Measurements from ENCODE around the gene RARB. TPM values are rescaled to one million over a fixed set of nuclear protein-coding genes. Genes with fewer than 3 reads are reported as not detected.
A peak's percentile ranks its signal among the peaks of the same experiment; 100 is the strongest.

The RARB gene
- total and polyA plus RNA-seq, 9 of the 15 experiments (the other 6 are each of a cell fraction or from before 2014, with no cell fraction given): 0.15 to 1.3 (median 0.27) TPM

- TF ChIP-seq, protein P1, sequence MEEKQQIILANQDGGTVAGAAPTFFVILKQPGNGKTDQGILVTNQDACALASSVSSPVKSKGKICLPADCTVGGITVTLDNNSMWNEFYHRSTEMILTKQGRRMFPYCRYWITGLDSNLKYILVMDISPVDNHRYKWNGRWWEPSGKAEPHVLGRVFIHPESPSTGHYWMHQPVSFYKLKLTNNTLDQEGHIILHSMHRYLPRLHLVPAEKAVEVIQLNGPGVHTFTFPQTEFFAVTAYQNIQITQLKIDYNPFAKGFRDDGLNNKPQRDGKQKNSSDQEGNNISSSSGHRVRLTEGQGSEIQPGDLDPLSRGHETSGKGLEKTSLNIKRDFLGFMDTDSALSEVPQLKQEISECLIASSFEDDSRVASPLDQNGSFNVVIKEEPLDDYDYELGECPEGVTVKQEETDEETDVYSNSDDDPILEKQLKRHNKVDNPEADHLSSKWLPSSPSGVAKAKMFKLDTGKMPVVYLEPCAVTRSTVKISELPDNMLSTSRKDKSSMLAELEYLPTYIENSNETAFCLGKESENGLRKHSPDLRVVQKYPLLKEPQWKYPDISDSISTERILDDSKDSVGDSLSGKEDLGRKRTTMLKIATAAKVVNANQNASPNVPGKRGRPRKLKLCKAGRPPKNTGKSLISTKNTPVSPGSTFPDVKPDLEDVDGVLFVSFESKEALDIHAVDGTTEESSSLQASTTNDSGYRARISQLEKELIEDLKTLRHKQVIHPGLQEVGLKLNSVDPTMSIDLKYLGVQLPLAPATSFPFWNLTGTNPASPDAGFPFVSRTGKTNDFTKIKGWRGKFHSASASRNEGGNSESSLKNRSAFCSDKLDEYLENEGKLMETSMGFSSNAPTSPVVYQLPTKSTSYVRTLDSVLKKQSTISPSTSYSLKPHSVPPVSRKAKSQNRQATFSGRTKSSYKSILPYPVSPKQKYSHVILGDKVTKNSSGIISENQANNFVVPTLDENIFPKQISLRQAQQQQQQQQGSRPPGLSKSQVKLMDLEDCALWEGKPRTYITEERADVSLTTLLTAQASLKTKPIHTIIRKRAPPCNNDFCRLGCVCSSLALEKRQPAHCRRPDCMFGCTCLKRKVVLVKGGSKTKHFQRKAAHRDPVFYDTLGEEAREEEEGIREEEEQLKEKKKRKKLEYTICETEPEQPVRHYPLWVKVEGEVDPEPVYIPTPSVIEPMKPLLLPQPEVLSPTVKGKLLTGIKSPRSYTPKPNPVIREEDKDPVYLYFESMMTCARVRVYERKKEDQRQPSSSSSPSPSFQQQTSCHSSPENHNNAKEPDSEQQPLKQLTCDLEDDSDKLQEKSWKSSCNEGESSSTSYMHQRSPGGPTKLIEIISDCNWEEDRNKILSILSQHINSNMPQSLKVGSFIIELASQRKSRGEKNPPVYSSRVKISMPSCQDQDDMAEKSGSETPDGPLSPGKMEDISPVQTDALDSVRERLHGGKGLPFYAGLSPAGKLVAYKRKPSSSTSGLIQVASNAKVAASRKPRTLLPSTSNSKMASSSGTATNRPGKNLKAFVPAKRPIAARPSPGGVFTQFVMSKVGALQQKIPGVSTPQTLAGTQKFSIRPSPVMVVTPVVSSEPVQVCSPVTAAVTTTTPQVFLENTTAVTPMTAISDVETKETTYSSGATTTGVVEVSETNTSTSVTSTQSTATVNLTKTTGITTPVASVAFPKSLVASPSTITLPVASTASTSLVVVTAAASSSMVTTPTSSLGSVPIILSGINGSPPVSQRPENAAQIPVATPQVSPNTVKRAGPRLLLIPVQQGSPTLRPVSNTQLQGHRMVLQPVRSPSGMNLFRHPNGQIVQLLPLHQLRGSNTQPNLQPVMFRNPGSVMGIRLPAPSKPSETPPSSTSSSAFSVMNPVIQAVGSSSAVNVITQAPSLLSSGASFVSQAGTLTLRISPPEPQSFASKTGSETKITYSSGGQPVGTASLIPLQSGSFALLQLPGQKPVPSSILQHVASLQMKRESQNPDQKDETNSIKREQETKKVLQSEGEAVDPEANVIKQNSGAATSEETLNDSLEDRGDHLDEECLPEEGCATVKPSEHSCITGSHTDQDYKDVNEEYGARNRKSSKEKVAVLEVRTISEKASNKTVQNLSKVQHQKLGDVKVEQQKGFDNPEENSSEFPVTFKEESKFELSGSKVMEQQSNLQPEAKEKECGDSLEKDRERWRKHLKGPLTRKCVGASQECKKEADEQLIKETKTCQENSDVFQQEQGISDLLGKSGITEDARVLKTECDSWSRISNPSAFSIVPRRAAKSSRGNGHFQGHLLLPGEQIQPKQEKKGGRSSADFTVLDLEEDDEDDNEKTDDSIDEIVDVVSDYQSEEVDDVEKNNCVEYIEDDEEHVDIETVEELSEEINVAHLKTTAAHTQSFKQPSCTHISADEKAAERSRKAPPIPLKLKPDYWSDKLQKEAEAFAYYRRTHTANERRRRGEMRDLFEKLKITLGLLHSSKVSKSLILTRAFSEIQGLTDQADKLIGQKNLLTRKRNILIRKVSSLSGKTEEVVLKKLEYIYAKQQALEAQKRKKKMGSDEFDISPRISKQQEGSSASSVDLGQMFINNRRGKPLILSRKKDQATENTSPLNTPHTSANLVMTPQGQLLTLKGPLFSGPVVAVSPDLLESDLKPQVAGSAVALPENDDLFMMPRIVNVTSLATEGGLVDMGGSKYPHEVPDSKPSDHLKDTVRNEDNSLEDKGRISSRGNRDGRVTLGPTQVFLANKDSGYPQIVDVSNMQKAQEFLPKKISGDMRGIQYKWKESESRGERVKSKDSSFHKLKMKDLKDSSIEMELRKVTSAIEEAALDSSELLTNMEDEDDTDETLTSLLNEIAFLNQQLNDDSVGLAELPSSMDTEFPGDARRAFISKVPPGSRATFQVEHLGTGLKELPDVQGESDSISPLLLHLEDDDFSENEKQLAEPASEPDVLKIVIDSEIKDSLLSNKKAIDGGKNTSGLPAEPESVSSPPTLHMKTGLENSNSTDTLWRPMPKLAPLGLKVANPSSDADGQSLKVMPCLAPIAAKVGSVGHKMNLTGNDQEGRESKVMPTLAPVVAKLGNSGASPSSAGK (IDR thresholded peaks at IDR 0.05): no peak
- peak; percentile 22 for TF ChIP-seq PHF8 (IDR thresholded peaks at IDR 0.05; ENCODE audit: borderline replicate concordance, low read length)
- TF ChIP-seq FOXK2 (conservative IDR thresholded peaks at IDR 0.05 in 1 of 2, IDR thresholded peaks at IDR 0.05 in 1 of 2; ENCODE audit: low read depth in 2 of 2): peak in 1 of 2 experiments; percentile 85; a peak in 2 of 4 replicates
- TF ChIP-seq NR2C2 (CRISPR knock-in tag; IDR thresholded peaks at IDR 0.05): no peak
- TF ChIP-seq NR2C2 (tag; IDR thresholded peaks at IDR 0.05): peak; percentile 83
- TF ChIP-seq POLR2AphosphoS5 (IDR thresholded peaks at IDR 0.05; ENCODE audit: control insufficient read depth, insufficient read depth, low read depth, low read length): peak; percentile 42; the same call in 1 of the 2 replicates
Observed at GRCh38 chr3:25427942-25428788, at the start of gene RARB (continued).

All from K562 (cell line).